Cerebellar cortex (tissue), 1 donor: ENCODE data around the gene CCDC88C.

Experiments
- DNase-seq: peaks from one replicate; pipeline ENCODE4 v3.0.0-alpha.2; 2015; ENCODE audit warnings: low spot score

The CCDC88C gene

GRCh38 chr14:91348845-91349465 lies 68.7 kb downstream of the CCDC88C start:
- no peak for DNase-seq

GRCh38 chr14:91346838-91347173 lies 70.8 kb downstream of the CCDC88C start:
- DNase-seq: no peak

- no peak for DNase-seq
Observed at GRCh38 chr14:91344096-91344495, 73.5 kb downstream of the CCDC88C start.

GRCh38 chr14:91343051-91343450 lies 74.6 kb downstream of the CCDC88C start:
- no peak for DNase-seq

GRCh38 chr14:91342206-91342760 lies 75.3 kb downstream of the CCDC88C start:
- DNase-seq: no peak

GRCh38 chr14:91341751-91342154 lies 75.9 kb downstream of the CCDC88C start:
- DNase-seq: no peak

GRCh38 chr14:91341334-91341733 lies 76.3 kb downstream of the CCDC88C start:
- DNase-seq: no peak

- no peak for DNase-seq
Observed at GRCh38 chr14:91339671-91340369, 77.8 kb downstream of the CCDC88C start.

GRCh38 chr14:91339076-91339475 lies 78.5 kb downstream of the CCDC88C start:
- DNase-seq: no peak

- DNase-seq: no peak
Observed at GRCh38 chr14:91338379-91338778, 79.2 kb downstream of the CCDC88C start.

GRCh38 chr14:91337699-91338335 lies 79.8 kb downstream of the CCDC88C start:
- DNase-seq: no peak

GRCh38 chr14:91336093-91336450 lies 81.5 kb downstream of the CCDC88C start:
- DNase-seq: no peak

GRCh38 chr14:91335191-91336092 lies 82.2 kb downstream of the CCDC88C start:
- no peak for DNase-seq

GRCh38 chr14:91333650-91334039 lies 84.0 kb downstream of the CCDC88C start:
- DNase-seq: no peak

GRCh38 chr14:91332986-91333649 lies 84.5 kb downstream of the CCDC88C start:
- no peak for DNase-seq

GRCh38 chr14:91332171-91332985 lies 85.2 kb downstream of the CCDC88C start:
- no peak for DNase-seq

- DNase-seq: no peak
Observed at GRCh38 chr14:91331721-91332120, 85.9 kb downstream of the CCDC88C start.

GRCh38 chr14:91330856-91331255 lies 86.8 kb downstream of the CCDC88C start:
- DNase-seq: no peak

GRCh38 chr14:91330096-91330696 lies 87.4 kb downstream of the CCDC88C start:
- no peak for DNase-seq

- DNase-seq: no peak
Observed at GRCh38 chr14:91329486-91330014, 88.1 kb downstream of the CCDC88C start.
